Bone marrow (tissue), 2 donors: ENCODE measurements around the gene TCAP.

Experiments used
- DNase-seq, 2 donors: peaks; one replicate each; lab custom pipeline; 2025; lab: John Stamatoyannopoulos, UW

TCAP gene

DNA sequence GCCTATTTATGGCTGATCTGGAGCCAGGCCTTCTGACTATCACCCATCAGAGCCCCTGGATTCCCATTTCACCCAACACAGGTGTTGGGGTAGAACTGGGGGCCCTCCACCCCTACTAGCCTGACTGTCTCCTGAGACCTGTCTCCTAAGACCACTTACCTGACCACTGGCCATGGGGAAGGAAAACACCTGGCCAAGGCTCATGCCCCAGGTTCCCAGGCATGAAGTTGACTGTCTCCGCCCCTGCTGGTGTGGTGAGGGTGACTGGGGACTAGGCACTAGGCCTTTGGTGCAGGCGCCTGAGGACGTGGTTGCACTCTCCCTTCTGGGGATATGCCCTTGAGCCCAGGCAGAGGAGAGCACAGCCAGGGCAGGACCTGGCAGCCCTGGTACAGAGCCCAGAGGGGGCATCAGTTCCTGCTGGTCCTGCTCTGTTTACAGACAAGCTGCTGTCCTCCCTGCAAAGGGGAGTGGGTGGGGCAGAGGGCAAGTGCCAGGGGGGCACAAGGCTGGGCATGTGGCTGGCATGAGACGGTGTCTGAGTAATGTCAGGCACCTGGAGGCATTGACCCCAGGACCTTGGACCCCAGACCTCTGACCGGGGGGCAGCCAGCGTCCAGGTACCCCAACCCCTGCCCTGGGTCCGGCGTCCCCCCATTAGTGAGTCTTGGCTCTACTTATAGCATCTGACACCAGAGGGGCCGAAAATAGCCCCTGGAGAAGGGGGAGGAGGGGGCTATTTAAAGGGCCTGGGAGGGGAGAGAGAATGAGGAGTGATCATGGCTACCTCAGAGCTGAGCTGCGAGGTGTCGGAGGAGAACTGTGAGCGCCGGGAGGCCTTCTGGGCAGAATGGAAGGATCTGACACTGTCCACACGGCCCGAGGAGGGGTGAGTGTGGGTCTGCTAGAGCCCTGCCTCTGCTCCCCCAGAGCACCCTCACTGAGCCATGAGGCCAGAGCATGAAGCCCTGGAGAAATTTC lies at the start of gene TCAP:
Gene TCAP (plus strand): TSS at position 769 of the 981 bp plus-strand sequence. CDS start 11 bp downstream, at position 780.
- DNase-seq, result no peak

- DNase-seq, result no peak
Measured at GRCh38 chr17:39615434-39615833, 49.7 kb upstream of the TCAP start.

GRCh38 chr17:39617100-39617445 lies 48.1 kb upstream of the TCAP start:
- DNase-seq, result no peak

GRCh38 chr17:39617446-39618245 lies 47.5 kb upstream of the TCAP start:
- DNase-seq, result no peak

- no peak for DNase-seq
Measured at GRCh38 chr17:39618246-39618913, 46.8 kb upstream of the TCAP start.

DNA sequence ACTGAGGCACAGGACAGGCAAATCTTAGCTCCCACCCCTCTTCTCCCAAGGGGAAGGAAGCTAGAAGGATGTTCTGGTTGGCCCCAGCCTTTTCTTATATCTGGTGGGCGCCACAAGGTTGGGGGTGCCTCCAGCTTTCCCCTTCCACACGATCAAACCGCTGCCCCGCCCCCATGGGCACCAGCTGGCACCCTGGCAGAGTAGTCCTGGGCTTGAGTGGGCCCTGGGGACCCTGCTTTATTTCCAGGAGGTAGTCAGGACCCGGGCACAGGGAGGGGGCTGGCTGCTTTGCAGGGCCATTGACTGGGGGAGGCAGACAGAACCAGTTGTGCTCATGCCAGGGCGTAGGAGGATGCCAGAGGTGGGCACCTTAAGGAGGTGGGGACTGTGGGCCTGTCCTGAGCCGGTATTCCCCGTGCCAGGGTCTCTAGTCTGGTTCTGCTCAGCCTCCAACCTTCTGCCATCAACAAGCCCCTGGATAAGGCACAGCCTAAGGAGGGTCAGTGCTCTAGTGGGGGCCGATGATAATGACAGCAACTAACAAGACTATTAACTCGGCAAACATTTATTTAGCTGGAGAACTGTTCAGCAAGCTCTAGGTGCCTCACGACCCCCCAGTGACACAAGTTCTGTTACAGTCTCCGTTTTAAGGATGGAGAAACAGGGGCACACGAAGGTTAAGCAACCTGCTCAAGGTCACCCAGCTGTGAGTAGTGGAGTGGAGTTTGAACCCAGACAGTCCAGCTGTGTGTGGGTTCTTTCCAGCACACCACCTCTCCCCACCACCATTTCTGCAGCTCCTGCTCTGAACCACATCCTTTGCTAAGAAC lies 46.0 kb upstream of the TCAP start:
- no peak for DNase-seq

- DNase-seq, result no peak
Measured at GRCh38 chr17:39619786-39620101, 45.4 kb upstream of the TCAP start.

DNA sequence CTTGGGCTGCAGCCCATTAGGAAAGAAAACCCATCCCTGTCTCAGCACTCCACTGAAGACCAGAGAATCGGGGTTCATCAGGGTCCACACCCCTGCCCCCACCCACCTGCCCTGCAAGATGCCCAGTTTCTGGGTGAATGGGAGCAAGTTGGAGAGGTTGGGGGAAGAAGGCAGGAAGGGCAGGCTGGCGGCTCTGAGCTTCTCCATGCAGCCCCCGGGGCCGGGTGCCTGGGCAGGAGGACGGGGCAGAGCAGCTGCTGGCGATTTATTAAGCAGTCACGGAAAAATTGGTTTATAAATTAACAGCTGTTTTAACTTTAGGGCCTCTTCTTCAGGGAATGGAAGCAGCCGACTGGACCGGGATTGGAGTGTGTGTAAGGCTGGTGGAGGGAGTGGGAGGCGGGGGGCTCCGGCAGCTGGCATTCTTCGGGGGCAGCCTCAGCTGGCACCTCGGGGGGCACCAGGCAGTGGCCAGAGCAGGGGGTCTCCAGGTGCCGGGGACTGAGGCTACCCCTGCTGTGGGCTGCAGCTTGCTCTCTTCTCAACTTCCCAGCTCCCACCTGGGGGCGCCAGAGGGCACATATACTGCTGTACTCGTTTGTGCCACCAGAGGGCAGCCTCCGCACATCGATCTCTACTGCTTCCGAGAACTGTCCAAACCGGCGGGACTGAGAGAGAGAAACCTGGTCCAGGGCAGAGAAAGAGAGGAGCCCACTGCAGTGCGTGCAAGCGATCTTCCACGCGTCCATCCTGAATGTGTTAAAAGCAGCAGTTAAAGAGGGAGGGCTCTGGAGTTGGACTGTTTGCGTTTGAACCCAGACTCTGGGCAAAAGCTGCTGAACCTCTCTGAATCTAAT lies 43.4 kb upstream of the TCAP start:
- peak; percentile 67 to 84 for DNase-seq

DNA sequence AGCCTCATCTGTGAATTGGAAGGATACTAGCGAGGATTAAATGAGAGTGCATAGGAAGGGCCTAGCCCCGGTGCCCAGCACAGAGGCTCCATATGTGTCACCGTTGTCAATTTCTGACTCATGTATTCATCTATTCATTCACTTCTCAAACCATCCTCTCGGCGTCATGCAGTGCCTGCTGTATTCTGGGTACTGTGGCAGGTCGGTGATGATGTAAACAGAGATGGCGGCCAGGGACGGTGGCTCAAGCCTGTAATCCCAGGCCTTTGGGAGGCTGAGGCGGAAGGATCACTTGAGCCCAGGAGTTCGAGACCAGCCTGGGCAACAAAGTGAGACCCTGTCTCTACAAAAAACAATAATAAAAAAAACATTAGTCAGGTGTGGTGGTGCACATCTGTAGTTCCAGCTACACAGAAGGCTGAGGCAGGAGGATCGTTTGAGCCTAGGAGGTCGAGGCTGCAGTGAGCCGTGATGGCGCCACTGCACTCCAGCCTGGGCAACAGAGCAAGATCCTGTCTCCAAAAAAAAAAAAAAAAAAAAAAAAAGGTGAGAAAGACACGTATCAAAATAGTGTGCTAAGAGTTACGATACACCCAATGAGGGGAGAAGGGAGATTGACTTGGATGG lies 42.7 kb upstream of the TCAP start:
- DNase-seq, result no peak

- DNase-seq, result peak; percentile 61 to 64
Measured at GRCh38 chr17:39623356-39623950, 41.7 kb upstream of the TCAP start.

DNA sequence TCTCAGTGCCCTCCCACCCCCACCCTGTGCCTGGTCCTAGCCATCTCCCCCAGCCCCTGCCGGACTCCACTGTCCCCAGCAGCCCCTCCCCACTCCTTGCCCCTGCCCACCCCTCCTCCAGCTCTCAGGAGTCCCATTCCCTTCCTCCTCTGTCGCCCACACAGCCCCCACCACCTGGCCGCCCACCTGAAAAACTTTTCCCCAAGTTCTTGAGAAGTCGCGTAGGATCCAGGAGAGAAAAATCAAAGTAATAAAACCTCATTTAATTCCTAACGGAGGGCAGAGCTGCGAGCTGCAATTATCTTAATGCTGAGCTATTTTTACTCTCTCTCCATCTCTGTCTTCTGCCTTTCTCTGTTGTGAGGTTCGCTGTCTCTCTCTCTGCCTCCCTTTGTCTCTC lies 40.8 kb upstream of the TCAP start:
- no peak for DNase-seq

DNA sequence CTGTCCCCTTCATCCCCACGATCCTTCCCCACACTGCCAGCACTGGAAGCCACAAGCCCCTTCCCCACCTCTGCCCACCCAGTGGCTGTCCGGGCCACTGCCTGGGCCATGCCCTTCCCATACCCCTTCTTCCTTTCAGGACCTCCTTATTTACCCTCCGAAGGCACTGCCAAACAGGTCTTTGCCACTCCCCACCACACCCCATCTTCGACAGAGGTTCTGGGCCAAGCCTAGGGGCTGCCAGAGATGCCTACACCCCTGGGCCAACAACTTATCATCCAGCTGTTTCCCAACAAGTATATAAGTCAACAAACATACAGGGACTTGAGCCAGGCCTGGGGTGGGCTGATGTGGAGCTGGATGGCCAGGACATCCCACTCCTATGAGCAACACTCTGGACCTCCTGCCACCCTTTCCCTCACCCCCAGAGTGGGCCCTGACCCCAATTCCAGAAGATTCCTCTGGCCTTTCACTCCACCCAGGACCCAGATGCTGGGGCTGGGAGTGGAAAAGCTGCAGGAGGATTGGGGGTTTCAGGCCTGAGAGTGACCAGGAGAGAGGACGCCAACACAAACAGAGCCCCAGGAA lies 39.9 kb upstream of the TCAP start:
- no peak for DNase-seq

- DNase-seq, result no peak
Measured at GRCh38 chr17:39626171-39627046, 38.7 kb upstream of the TCAP start, which contains the start of gene PPP1R1B. PPP1R1B (plus strand) TSS chr17:39626952; CDS start chr17:39627393, 441 bp downstream.

DNA sequence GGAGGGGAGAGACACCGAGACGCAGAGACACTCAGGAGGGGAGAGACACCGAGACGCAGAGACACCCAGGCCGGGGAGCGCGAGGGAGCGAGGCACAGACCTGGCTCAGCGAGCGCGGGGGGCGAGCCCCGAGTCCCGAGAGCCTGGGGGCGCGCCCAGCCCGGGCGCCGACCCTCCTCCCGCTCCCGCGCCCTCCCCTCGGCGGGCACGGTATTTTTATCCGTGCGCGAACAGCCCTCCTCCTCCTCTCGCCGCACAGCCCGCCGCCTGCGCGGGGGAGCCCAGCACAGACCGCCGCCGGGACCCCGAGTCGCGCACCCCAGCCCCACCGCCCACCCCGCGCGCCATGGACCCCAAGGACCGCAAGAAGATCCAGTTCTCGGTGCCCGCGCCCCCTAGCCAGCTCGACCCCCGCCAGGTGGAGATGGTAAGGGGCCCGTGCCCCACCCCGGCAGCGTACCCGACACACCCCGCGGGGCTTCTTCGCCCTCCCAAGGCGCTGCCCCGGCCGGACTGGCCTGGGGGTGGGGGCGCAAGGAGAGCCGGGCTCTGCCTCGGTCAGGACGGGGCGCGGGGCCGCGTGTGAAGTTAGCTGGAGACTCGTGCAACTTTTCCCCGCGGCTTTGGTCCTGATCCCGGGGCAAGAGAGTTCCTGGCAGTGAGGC lies 38.0 kb upstream of the TCAP start:
- DNase-seq, result no peak

- no peak for DNase-seq
Measured at GRCh38 chr17:39627712-39628516, 37.2 kb upstream of the TCAP start.

- no peak for DNase-seq
Measured at GRCh38 chr17:39628655-39629493, 36.3 kb upstream of the TCAP start.
